Liver (tissue), 9 donors: Measurements from ENCODE around the gene CELF4. TPM values are rescaled to one million over a fixed set of nuclear protein-coding genes. Genes with fewer than 3 reads are reported as not detected.

ENCODE experiments used
- DNase-seq: peaks from one replicate; pipeline ENCODE4 v3.0.0-alpha.2; 2017; ENCODE audit warnings: low spot score
- H3K27ac ChIP-seq, 2 donors: one replicate each; pipeline ENCODE4 v1.7.0; 2013; ENCODE audit warnings: inconsistent platforms in 2 of 2, low read length in 2 of 2, control low read depth in 1 of 2, low read depth in 1 of 2, mild to moderate bottlenecking in 1 of 2
- H3K27me3 ChIP-seq, 4 donors: one replicate each; pipeline versions ENCODE4 v1.6.1 to v1.7.0; 2013; ENCODE audit warnings: low read length in 3 of 4, inconsistent platforms in 1 of 4, mild to moderate bottlenecking in 1 of 4, moderate library complexity in 1 of 4; ENCODE audit not compliant: control insufficient read depth in 4 of 4, insufficient read depth in 4 of 4
- H3K36me3 ChIP-seq, 4 donors: one replicate each; pipeline versions ENCODE4 v1.6.1 to v1.7.0; 2013; ENCODE audit warnings: low read length in 3 of 4, mild to moderate bottlenecking in 3 of 4, low read depth in 1 of 4, moderate library complexity in 1 of 4; ENCODE audit not compliant: control insufficient read depth in 4 of 4, insufficient read depth in 3 of 4
- H3K4me1 ChIP-seq, 4 donors: one replicate each; pipeline versions ENCODE4 v1.6.1 to v1.7.0; 2013; ENCODE audit warnings: low read length in 3 of 4, mild to moderate bottlenecking in 3 of 4, moderate library complexity in 1 of 4; ENCODE audit not compliant: control insufficient read depth in 4 of 4, insufficient read depth in 4 of 4
- H3K4me3 ChIP-seq, 3 donors: one replicate each; pipeline versions ENCODE4 v1.6.1 to v1.7.0; 2013; ENCODE audit warnings: low read length in 3 of 3, control low read depth in 1 of 3, low read depth in 1 of 3, mild to moderate bottlenecking in 1 of 3
- H3K9ac ChIP-seq, 2 donors: one replicate each; pipeline ENCODE4 v1.7.0; 2013; ENCODE audit warnings: low read length in 2 of 2, mild to moderate bottlenecking in 2 of 2, moderate library complexity in 2 of 2, control low read depth in 1 of 2, low read depth in 1 of 2
- H3K9me3 ChIP-seq, 4 donors: one replicate each; pipeline versions ENCODE4 v1.6.1 to v1.7.0; 2013; ENCODE audit warnings: low read length in 3 of 4; ENCODE audit not compliant: control insufficient read depth in 4 of 4
- EGR1 ChIP-seq, 2 donors: IDR thresholded peaks; 2 replicates each; pipeline ENCODE4 v1.6.1; 2016 to 2018; ENCODE audit warnings: antibody characterized with exemption in 2 of 2, low read depth in 2 of 2
- FOXA1 ChIP-seq: IDR thresholded peaks from 2 replicates; pipeline ENCODE4 v1.6.1; 2016; ENCODE audit warnings: antibody characterized with exemption
- FOXA2 ChIP-seq: IDR thresholded peaks from 2 replicates; pipeline ENCODE4 v1.6.1; 2016; ENCODE audit warnings: antibody characterized with exemption
- GABPA ChIP-seq, 2 donors: IDR thresholded peaks in 1 of 2; conservative IDR thresholded peaks in 1 of 2; 2 replicates each; pipeline ENCODE4 v1.6.1; 2016; ENCODE audit warnings: antibody characterized with exemption in 2 of 2, mild to moderate bottlenecking in 1 of 2, moderate library complexity in 1 of 2
- HNF4A ChIP-seq, 2 donors: conservative IDR thresholded peaks; 2 replicates each; pipeline ENCODE4 v1.6.1; 2016; ENCODE audit warnings: antibody characterized with exemption in 2 of 2, mild to moderate bottlenecking in 2 of 2
- HNF4G ChIP-seq: IDR thresholded peaks from 2 replicates; pipeline ENCODE4 v1.6.1; 2016; ENCODE audit warnings: antibody characterized with exemption
- NR2F2 ChIP-seq: IDR thresholded peaks from 2 replicates; pipeline ENCODE4 v1.6.1; 2016; ENCODE audit warnings: antibody characterized with exemption
- RAD21 ChIP-seq, 2 donors: IDR thresholded peaks; 2 replicates each; pipeline ENCODE4 v1.6.1; 2016; ENCODE audit warnings: antibody characterized with exemption in 2 of 2, mild to moderate bottlenecking in 2 of 2
- RXRA ChIP-seq, 2 donors: IDR thresholded peaks; 2 replicates each; pipeline ENCODE4 v1.6.1; 2017 to 2018; ENCODE audit warnings: antibody characterized with exemption in 2 of 2, mild to moderate bottlenecking in 1 of 2
- SP1 ChIP-seq: IDR thresholded peaks from 2 replicates; pipeline ENCODE4 v1.6.1; 2018; ENCODE audit warnings: antibody characterized with exemption, mild to moderate bottlenecking
- TAF1 ChIP-seq: conservative IDR thresholded peaks from 2 replicates; pipeline ENCODE4 v1.6.1; 2016; ENCODE audit warnings: antibody characterized with exemption, mild to moderate bottlenecking
- YY1 ChIP-seq: IDR thresholded peaks from 2 replicates; pipeline ENCODE4 v1.6.1; 2016; ENCODE audit warnings: antibody characterized with exemption, mild to moderate bottlenecking
- WGBS: extraction: QIAGEN DNeasy Blood & Tissue Kit; methylation state at CpG from one replicate; pipeline ENCODE4 v1.1.7; 2013; 5-methylcytosine and 5-hydroxymethylcytosine counted together
- polyA plus RNA-seq, 2 donors: library from polyadenylated mRNA; stranded (reverse) in 1 of 2; unstranded in 1 of 2; fragments of 200-250 nt in 1 of 2; fragments of >200 nt in 1 of 2; fragmentation: Nextera tagmentation in 1 of 2; extraction: Ambion mirVana in 1 of 2; gene quantifications; one replicate each; pipeline versions ENCODE4 v1.2.1 to v1.2.3, GENCODE V29; 2013 to 2015
- total RNA-seq, 2 donors: library from RNA; depleted of rRNA; stranded (reverse); fragments of >200 nt; gene quantifications; one replicate each; pipeline ENCODE4 v1.2.3, GENCODE V29; 2014
- TF ChIP-seq, protein P1 (sequence below): IDR thresholded peaks from 2 replicates; pipeline ENCODE4 v1.6.1; 2016; ENCODE audit warnings: antibody characterized with exemption
- TF ChIP-seq, protein P2 (sequence below): IDR thresholded peaks from 2 replicates; pipeline ENCODE4 v1.6.1; 2016; ENCODE audit warnings: antibody characterized with exemption
- TF ChIP-seq, protein P3 (sequence below): fragments of 150-350 bp; IDR thresholded peaks from 2 replicates; pipeline ENCODE4 v1.5.1; 2017; ENCODE audit warnings: improper control_type of control experiment, low read depth, low read length; ENCODE audit not compliant: missing input control
- TF ChIP-seq, protein P4 (sequence below): IDR thresholded peaks from 2 replicates; pipeline ENCODE4 v1.6.1; 2016; ENCODE audit warnings: antibody characterized with exemption, mild to moderate bottlenecking
- donor health status: healthy.
- donor health status: healthy.
- donor health status: healthy.
- donor health status: healthy.
- donor health status: healthy.

The CELF4 gene
- total and polyA plus RNA-seq, 4 donors, result 0.08 to 0.28 (median 0.21) TPM; not detected in 1

GRCh38 chr18:37409878-37410277 lies 155.7 kb downstream of the CELF4 start:
- Histone ChIP-seq H3K4me1 (no peaks in the 10 kb centered on the region), H3K27ac (no peak overlapping the region), H3K4me3 (no peak overlapping the region), H3K36me3 (no peaks in the 10 kb centered on the region), H3K27me3 (no peaks in the 10 kb centered on the region), H3K9ac (no peak overlapping the region), H3K9me3 (peaks cover 0 to 1% (median 0%) of the 10 kb centered on the region in 4 donors)
- TF ChIP-seq, protein P1, sequence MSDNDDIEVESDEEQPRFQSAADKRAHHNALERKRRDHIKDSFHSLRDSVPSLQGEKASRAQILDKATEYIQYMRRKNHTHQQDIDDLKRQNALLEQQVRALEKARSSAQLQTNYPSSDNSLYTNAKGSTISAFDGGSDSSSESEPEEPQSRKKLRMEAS, result no peak
- TF ChIP-seq FOXA1 (no peak), TAF1 (no peak), RXRA (IDR thresholded peaks at IDR 0.05) (no peak), NR2F2 (no peak), RAD21 (IDR thresholded peaks at IDR 0.05) (no peak), FOXA2 (no peak)
- WGBS, result 59% methylated on average over 8 of the region's 8 CpGs
- DNase-seq, result no peak

DNA sequence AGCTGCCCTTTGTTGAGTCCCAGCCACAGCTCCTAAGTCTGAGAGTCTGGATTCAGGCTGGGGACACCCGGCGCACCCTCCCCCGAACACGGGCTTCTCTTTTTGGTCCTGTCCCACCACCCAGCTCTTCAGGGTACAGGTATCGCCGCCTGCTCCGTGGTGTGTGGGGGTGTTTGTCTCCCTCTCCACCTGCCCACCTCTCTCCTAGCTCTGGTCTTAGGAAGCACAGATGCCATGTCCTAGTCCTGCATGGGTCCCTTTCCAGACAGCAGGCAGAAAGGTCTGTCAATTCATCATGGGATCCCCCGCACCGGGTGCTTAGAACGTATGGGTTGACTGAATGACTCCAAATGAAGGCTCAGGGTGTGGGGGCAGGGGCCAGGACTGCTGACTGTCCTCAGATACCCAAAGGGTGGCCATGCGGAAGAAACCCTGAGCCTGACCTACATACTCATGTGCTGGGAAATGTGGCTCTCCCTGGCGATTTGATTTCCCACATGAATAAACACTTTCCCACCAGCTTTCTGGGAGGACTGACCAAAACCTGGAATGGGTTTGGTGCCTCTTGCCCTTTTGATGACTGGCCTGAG lies 156.8 kb downstream of the CELF4 start:
- Histone ChIP-seq H3K27ac (no peak overlapping the region), H3K9me3 (peaks cover 0 to 1% (median 0%) of the 10 kb centered on the region in 4 donors), H3K4me3 (no peak overlapping the region), H3K27me3 (no peaks in the 10 kb centered on the region), H3K36me3 (no peaks in the 10 kb centered on the region), H3K4me1 (no peaks in the 10 kb centered on the region), H3K9ac (no peak overlapping the region)
- no peak for DNase-seq
- 89% methylated on average over 12 of the region's 12 CpGs for WGBS
- TF ChIP-seq TAF1 (no peak), RAD21 (IDR thresholded peaks at IDR 0.05) (no peak), HNF4G (no peak), HNF4A (conservative IDR thresholded peaks at IDR 0.05) (no peak), RXRA (IDR thresholded peaks at IDR 0.05) (no peak), EGR1 (IDR thresholded peaks at IDR 0.05; ENCODE audit: low read depth in 2 of 2) (no peak), SP1 (no peak), FOXA2 (no peak), NR2F2 (no peak), GABPA (IDR thresholded peaks at IDR 0.05 in 1 of 2, conservative IDR thresholded peaks at IDR 0.05 in 1 of 2) (no peak), YY1 (no peak)
- TF ChIP-seq, protein P2, sequence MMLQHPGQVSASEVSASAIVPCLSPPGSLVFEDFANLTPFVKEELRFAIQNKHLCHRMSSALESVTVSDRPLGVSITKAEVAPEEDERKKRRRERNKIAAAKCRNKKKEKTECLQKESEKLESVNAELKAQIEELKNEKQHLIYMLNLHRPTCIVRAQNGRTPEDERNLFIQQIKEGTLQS, result no peak
- TF ChIP-seq, protein P3, sequence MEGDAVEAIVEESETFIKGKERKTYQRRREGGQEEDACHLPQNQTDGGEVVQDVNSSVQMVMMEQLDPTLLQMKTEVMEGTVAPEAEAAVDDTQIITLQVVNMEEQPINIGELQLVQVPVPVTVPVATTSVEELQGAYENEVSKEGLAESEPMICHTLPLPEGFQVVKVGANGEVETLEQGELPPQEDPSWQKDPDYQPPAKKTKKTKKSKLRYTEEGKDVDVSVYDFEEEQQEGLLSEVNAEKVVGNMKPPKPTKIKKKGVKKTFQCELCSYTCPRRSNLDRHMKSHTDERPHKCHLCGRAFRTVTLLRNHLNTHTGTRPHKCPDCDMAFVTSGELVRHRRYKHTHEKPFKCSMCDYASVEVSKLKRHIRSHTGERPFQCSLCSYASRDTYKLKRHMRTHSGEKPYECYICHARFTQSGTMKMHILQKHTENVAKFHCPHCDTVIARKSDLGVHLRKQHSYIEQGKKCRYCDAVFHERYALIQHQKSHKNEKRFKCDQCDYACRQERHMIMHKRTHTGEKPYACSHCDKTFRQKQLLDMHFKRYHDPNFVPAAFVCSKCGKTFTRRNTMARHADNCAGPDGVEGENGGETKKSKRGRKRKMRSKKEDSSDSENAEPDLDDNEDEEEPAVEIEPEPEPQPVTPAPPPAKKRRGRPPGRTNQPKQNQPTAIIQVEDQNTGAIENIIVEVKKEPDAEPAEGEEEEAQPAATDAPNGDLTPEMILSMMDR, result no peak
- TF ChIP-seq, protein P4, sequence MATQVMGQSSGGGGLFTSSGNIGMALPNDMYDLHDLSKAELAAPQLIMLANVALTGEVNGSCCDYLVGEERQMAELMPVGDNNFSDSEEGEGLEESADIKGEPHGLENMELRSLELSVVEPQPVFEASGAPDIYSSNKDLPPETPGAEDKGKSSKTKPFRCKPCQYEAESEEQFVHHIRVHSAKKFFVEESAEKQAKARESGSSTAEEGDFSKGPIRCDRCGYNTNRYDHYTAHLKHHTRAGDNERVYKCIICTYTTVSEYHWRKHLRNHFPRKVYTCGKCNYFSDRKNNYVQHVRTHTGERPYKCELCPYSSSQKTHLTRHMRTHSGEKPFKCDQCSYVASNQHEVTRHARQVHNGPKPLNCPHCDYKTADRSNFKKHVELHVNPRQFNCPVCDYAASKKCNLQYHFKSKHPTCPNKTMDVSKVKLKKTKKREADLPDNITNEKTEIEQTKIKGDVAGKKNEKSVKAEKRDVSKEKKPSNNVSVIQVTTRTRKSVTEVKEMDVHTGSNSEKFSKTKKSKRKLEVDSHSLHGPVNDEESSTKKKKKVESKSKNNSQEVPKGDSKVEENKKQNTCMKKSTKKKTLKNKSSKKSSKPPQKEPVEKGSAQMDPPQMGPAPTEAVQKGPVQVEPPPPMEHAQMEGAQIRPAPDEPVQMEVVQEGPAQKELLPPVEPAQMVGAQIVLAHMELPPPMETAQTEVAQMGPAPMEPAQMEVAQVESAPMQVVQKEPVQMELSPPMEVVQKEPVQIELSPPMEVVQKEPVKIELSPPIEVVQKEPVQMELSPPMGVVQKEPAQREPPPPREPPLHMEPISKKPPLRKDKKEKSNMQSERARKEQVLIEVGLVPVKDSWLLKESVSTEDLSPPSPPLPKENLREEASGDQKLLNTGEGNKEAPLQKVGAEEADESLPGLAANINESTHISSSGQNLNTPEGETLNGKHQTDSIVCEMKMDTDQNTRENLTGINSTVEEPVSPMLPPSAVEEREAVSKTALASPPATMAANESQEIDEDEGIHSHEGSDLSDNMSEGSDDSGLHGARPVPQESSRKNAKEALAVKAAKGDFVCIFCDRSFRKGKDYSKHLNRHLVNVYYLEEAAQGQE, result no peak
- TF ChIP-seq, protein P1, result no peak
